ENCODE data around the gene METTL3. TPM values are rescaled to one million over a fixed set of nuclear protein-coding genes. Genes with fewer than 3 reads are reported as not detected.
A peak's percentile ranks its signal among the peaks of the same experiment; 100 is the strongest.

Gene METTL3
- polyA plus RNA-seq, 3 donors from 2014 or later = 10.0 to 21.6 (median 18.0) TPM

GRCh38 chr14:21523203-21523602 lies 12.1 kb upstream of the METTL3 start:
- no peak overlapping the region for H3K27ac Mint-ChIP-seq
- H3K9me3 Mint-ChIP-seq = no peaks in the 10 kb centered on the region
- peaks cover 11 to 15% of the 10 kb centered on the region in 2 donors for H3K4me1 Mint-ChIP-seq
- no peak for DNase-seq
- peaks cover 0 to 4% (median 4%) of the 10 kb centered on the region in 3 donors for H3K27me3 Mint-ChIP-seq (ENCODE audit: low read depth in 3 of 3)
- H3K4me3 Mint-ChIP-seq = no peak overlapping the region
- peaks cover 0 to 3% (median 0%) of the 10 kb centered on the region in 3 donors for H3K36me3 Mint-ChIP-seq

DNA sequence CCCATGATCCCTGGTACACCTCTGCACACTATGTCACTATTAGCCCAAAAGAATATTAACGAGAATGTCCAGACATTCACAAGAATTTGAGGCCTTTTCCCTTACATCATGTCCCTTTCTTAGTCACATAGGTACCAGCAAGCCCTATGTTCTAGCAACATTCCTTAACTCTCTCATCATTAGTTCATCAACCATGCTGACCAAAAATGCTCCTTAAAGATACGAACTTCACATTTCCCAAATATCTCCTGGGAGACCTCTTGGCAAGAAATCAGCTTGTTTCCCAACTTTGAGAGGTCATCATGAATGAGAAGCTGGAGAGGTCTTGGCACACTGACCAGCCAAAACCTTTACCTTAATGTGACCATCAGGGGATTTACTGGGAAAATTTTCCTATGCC lies 10.4 kb upstream of the METTL3 start:
- DNase-seq = no peak
- H3K4me3 Mint-ChIP-seq = no peak overlapping the region
- no peak overlapping the region for H3K27ac Mint-ChIP-seq
- H3K9me3 Mint-ChIP-seq = no peaks in the 10 kb centered on the region
- H3K36me3 Mint-ChIP-seq = peaks cover 0 to 3% (median 0%) of the 10 kb centered on the region in 3 donors
- H3K4me1 Mint-ChIP-seq = peaks cover under 1 to 6% of the 10 kb centered on the region in 2 donors
- peaks cover 0 to 4% (median 4%) of the 10 kb centered on the region in 3 donors for H3K27me3 Mint-ChIP-seq (ENCODE audit: low read depth in 3 of 3)

DNA sequence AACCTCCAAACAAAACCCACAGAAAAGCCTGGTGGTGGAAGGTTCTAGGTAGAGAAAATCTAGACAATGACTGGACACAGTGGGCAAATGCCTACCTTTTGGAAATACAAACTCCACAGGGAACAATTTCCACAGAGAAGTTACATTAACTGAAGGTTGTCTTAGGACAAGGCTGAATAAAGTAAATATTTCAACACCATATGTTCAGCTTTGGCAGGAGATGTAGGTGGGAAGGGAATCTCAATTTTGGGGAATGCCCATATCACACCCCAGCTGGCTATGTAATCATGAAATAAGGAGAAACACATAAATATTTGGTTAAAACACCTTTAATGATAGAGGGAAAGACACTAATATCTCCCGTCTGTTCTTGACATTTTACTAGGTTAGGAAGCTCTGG lies 9.6 kb upstream of the METTL3 start:
- H3K4me1 Mint-ChIP-seq = peaks cover 0 to 2% of the 10 kb centered on the region in 2 donors
- H3K27ac Mint-ChIP-seq = no peak overlapping the region
- H3K4me3 Mint-ChIP-seq = no peak overlapping the region
- H3K36me3 Mint-ChIP-seq = peaks cover 0 to 3% (median 0%) of the 10 kb centered on the region in 3 donors
- H3K27me3 Mint-ChIP-seq (ENCODE audit: low read depth in 3 of 3) = peaks cover 0 to 4% (median 2%) of the 10 kb centered on the region in 3 donors
- no peaks in the 10 kb centered on the region for H3K9me3 Mint-ChIP-seq
- no peak for DNase-seq

DNA sequence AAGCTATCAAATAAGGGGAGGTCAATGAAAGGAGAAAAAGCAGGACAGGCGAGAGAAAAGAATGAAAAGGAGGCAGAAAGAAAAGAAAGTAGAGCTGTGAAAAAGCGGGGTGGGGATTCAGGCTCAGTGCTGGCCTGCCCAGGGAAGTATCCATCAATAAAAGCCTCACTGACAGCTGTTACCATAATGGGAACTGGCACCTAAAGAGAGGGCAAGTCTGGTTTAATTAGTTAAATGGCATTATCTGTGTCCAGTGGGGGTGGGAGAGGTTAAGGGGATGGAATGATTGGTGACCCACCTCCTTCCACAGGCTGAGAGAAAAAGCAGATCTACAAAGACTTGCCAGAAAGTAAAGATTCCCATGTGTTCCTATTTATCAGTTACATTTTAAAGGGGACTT lies 7.6 kb upstream of the METTL3 start:
- peaks cover 0 to 3% (median 0%) of the 10 kb centered on the region in 3 donors for H3K36me3 Mint-ChIP-seq
- H3K9me3 Mint-ChIP-seq = no peaks in the 10 kb centered on the region
- H3K27me3 Mint-ChIP-seq (ENCODE audit: low read depth in 3 of 3) = peaks cover 0 to 2% (median 2%) of the 10 kb centered on the region in 3 donors
- H3K27ac Mint-ChIP-seq = peak overlapping the region in 1 of 6 donors; percentile 1
- H3K4me3 Mint-ChIP-seq = no peak overlapping the region
- DNase-seq = no peak
- no peaks in the 10 kb centered on the region for H3K4me1 Mint-ChIP-seq

DNA sequence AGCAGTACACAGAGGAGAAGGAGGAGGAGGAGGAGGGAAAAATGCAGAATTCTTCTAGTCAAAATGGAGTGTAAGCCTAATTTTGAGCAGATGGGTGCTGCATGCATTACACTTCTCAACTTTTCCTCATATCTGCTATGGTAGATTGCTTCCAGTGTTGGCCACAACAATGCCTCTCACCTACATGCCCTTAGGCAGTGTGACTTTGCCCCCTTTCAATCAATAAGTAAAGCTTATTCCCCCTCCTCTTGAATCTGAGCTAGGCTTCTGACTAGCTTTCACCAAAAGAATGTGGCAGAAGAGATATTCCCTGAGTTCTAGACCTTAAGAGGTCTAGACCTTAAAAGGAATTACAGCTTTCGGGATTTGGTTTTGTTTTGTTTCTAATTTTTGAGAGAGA lies 3.2 kb upstream of the METTL3 start:
- Mint-ChIP-seq H3K4me3 (no peak overlapping the region), H3K27ac (no peak overlapping the region)

DNA sequence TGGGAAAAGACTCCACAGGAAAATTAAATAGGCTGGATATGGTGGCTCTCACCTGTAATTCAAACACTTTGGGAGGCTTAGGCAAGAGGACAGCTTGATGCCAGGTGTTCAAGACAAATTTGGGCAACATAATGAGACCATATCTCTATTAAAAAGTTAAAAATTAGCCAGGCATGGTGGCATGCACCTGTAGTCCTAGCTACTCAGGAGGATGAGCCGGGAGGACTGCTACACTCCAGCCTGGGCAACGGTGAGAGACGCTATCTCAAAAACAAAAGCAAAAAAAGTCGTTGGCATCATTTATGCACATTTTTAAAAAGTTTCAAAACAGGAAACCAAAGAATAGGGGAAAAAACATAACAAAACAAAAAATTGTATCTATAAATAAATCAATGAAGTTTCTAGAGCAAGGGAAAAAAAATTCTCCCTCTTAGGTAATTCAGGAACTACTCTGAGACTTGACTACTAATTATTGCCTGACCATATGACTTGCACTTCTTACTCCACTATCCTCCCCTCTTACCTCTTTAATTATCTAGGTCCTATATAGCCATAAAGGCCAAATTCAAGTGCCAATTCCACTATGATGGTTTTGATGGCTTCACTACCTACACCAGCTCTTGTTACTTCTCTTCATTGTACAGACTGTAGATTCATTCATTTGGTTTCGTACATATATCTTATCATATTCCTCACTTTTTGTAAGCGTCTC lies 1.6 kb downstream of the METTL3 start:
- Mint-ChIP-seq H3K9me3 (peaks cover 0 to 2% (median 0%) of the 10 kb centered on the region in 6 donors), H3K27ac (peak overlapping the region; percentile 3 to 98 (median 98)), H3K27me3 (ENCODE audit: low read depth in 3 of 3) (peaks cover 0 to 4% (median 2%) of the 10 kb centered on the region in 3 donors), H3K4me1 (peaks cover 46 to 64% of the 10 kb centered on the region in 2 donors), H3K4me3 (peak overlapping the region; percentile 99 to 100 (median 99)), H3K36me3 (peaks cover 0 to 3% (median 0%) of the 10 kb centered on the region in 3 donors)
- DNase-seq = no peak

More for the DNA sequence above, 3.2 kb upstream of the METTL3 start:
- peaks cover 25 to 30% of the 10 kb centered on the region in 2 donors for H3K4me1 Mint-ChIP-seq
- peaks cover 0 to 2% (median 0%) of the 10 kb centered on the region in 6 donors for H3K9me3 Mint-ChIP-seq
- no peaks in the 10 kb centered on the region for H3K36me3 Mint-ChIP-seq
- peaks cover 0 to 5% (median 2%) of the 10 kb centered on the region in 3 donors for H3K27me3 Mint-ChIP-seq (ENCODE audit: low read depth in 3 of 3)
- no peak for DNase-seq

DNA sequence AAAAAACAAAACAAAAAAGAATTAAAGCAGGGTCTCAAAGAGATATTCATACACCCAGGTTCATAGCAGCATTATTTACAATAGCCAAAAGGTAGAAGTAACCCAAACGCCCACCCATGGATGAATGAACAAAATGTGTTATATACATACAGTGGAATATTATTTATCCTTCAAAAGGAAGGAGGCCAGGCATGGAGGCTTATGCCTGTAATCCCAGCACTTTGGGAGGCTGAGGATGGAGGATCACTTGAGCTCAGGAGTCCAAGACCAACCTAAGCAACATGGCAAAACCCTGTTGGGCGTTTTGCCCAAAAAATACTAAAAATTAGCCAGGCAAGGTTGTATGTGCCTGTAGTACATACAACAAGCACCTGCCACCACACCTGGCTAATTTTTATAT lies 4.6 kb downstream of the METTL3 start:
- H3K27me3 Mint-ChIP-seq (ENCODE audit: low read depth in 3 of 3) = peaks cover 0 to 4% (median 0%) of the 10 kb centered on the region in 3 donors
- H3K27ac Mint-ChIP-seq = no peak overlapping the region
- H3K4me3 Mint-ChIP-seq = no peak overlapping the region
- peaks cover 46 to 56% of the 10 kb centered on the region in 2 donors for H3K4me1 Mint-ChIP-seq
- H3K9me3 Mint-ChIP-seq = peaks cover 0 to 2% (median 0%) of the 10 kb centered on the region in 6 donors
- H3K36me3 Mint-ChIP-seq = peaks cover 0 to 11% (median 9%) of the 10 kb centered on the region in 3 donors
- no peak for DNase-seq

DNA sequence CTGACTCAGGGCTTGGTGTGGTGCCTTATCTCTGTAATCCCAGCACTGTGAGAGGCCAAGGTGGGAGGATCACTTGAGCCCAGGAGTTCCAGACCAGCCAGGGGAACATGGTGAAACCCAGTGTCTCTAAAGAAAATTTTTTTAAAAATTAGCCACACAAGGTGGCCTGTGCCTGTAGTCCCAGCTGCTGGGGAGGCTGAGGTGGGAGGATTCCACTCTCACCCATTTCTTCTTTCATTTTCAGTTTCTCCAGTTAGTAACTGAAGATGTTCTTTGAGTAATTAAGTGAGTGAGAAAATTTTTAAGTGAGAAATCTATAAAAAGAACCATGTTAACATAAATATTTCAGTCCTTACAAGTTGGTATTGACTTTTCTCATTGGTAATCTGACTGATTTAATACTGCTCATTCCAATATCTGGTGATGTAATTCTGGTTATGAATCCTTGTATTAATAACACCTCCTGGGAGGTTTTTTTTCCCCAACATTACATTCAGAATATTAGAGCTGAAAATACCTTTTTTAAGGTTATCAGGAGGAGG lies 6.1 kb downstream of the METTL3 start:
- H3K4me1 Mint-ChIP-seq = peaks cover 33 to 41% of the 10 kb centered on the region in 2 donors
- H3K27me3 Mint-ChIP-seq (ENCODE audit: low read depth in 3 of 3) = peaks cover 0 to 1% (median 0%) of the 10 kb centered on the region in 3 donors
- no peak for DNase-seq
- peaks cover 0 to 19% (median 16%) of the 10 kb centered on the region in 3 donors for H3K36me3 Mint-ChIP-seq
- H3K9me3 Mint-ChIP-seq = no peaks in the 10 kb centered on the region
- peak overlapping the region in 1 of 5 donors; percentile 44 for H3K4me3 Mint-ChIP-seq
- H3K27ac Mint-ChIP-seq = peak overlapping the region; percentile 43 to 79 (median 68)

- Mint-ChIP-seq H3K4me3 (no peak overlapping the region), H3K9me3 (no peaks in the 10 kb centered on the region), H3K27me3 (ENCODE audit: low read depth in 3 of 3) (peaks cover 0 to 2% (median 0%) of the 10 kb centered on the region in 3 donors), H3K4me1 (peaks cover 17 to 32% of the 10 kb centered on the region in 2 donors), H3K36me3 (peaks cover 0 to 34% (median 21%) of the 10 kb centered on the region in 3 donors), H3K27ac (peak overlapping the region in 1 of 6 donors; percentile 29)
- DNase-seq = no peak
Observed at GRCh38 chr14:21503376-21503775, 7.8 kb downstream of the METTL3 start.

DNA sequence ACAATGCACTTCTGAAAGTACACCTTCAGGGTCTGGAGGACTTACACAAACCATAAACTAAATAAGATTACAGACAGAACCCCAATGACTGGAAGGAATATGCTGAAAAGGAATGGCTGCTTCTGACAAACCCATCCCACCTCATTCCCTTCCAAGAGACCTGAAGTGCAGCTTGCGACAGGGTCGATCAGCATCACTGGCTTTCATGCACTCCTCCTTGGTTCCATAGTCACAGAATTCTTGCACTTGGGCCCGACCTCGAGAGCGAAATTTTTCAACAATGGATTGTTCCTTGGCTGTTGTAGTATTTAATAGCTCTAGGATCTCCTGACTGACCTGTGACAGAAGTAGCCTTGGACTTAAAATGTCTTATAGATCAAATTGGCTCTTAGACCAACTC lies 9.6 kb downstream of the METTL3 start:
- H3K27me3 Mint-ChIP-seq (ENCODE audit: low read depth in 3 of 3) = peaks cover 0 to 2% (median 0%) of the 10 kb centered on the region in 3 donors
- peaks cover 12 to 18% of the 10 kb centered on the region in 2 donors for H3K4me1 Mint-ChIP-seq
- H3K27ac Mint-ChIP-seq = no peak overlapping the region

DNA sequence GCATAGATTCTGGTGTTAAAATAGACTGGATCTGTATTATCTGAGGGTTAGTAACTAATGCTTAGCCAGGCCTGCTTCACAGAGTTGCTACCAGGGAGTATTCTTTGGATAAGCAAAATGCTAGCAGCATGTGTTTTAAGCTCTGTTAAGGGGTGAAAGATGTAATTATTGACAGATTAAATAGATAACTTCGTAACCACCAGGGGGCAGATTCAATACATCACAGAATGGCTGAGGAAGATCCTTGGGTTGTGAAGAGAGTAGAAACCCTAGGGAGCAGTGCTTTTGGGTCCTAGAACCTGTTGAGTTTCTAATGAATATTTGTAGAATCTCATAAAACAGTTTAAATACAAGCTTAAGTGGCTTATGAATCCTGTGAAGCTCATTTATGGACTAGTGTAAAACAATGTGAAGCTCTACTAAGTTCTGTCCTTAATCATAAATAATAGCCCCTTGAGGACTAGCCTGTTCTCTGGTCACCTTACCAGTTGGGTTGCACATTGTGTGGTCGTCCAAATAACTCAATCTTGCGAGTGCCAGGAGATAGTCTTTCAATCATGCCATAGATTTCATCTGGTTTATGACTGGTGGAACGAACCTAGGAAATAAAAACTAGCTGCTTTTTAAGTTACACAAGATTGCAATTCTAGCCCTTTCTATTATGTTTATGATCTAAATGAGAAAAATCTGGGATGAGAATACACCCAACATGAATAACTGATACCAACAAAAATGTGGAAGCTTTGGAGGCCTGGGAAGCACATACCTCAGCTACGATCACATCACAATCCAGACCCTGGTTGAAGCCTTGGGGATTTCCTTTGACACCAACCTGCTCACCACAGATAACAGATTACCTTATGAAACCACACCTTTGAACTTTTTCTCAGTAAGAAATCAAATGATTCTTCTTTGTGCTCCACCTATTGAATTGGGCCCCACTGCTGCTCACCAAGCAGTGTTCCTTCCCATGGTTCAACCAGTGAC lies 12.3 kb downstream of the METTL3 start:
- H3K27me3 Mint-ChIP-seq (ENCODE audit: low read depth in 3 of 3) = peaks cover 0 to 2% (median 0%) of the 10 kb centered on the region in 3 donors
- peaks cover 4 to 6% of the 10 kb centered on the region in 2 donors for H3K4me1 Mint-ChIP-seq
- peak; percentile 26 to 34 (median 29) for DNase-seq
- H3K27ac Mint-ChIP-seq = peak overlapping the region in 2 of 6 donors; percentile 30 to 73
- peaks cover 10 to 61% (median 36%) of the 10 kb centered on the region in 3 donors for H3K36me3 Mint-ChIP-seq
- H3K9me3 Mint-ChIP-seq = no peaks in the 10 kb centered on the region
- no peak overlapping the region for H3K4me3 Mint-ChIP-seq

More for the DNA sequence above, 9.6 kb downstream of the METTL3 start:
- Mint-ChIP-seq H3K36me3 (peaks cover 0 to 42% (median 25%) of the 10 kb centered on the region in 3 donors), H3K4me3 (no peak overlapping the region), H3K9me3 (no peaks in the 10 kb centered on the region)
- DNase-seq = no peak

DNA sequence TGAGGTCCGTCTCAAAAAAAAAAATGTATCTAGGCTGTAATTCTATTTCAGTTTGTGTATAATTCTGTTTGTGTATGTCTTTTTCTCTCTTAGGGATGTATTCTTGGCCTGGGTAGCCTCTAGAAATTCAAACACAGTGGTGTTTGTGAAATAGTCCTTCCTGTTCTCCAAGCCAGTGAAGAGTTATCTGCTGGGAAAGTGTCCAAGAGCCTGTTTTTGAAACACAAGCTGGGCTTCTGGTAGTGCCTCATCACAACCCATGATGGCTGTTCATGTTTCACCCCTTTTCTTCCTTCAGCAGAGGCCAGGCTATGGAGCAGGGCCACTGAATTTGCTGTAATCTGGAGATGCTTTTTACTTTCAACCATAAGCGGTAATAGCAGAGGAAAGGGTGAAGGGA lies 14.7 kb downstream of the METTL3 start:
- H3K36me3 Mint-ChIP-seq = peaks cover 23 to 62% (median 42%) of the 10 kb centered on the region in 3 donors
- DNase-seq = no peak
- H3K9me3 Mint-ChIP-seq = no peaks in the 10 kb centered on the region
- H3K4me1 Mint-ChIP-seq = peaks cover 0 to 6% of the 10 kb centered on the region in 2 donors
- peak overlapping the region in 1 of 6 donors; percentile 39 for H3K27ac Mint-ChIP-seq
- H3K27me3 Mint-ChIP-seq (ENCODE audit: low read depth in 3 of 3) = peaks cover 0 to 2% (median 0%) of the 10 kb centered on the region in 3 donors
- H3K4me3 Mint-ChIP-seq = no peak overlapping the region

All from immature natural killer cell (primary cell).